IgD-negative memory B cell (primary cell): ENCODE data around the gene CCS. TPM values are rescaled to one million over a fixed set of nuclear protein-coding genes. Genes with fewer than 3 reads are reported as not detected.
"Not testable (repeated sequence)": the region's sequence is repeated elsewhere in the genome, so short reads cannot be mapped to it uniquely, and the experiment has no call there.

ENCODE experiments used
- H3K27ac Mint-ChIP-seq, 3 donors: one replicate each; pipeline ENCODE4 v1.8.0; 2020 to 2022; ENCODE audit warnings: mild to moderate bottlenecking in 3 of 3, mixed read lengths in 3 of 3, moderate library complexity in 1 of 3
- H3K27me3 Mint-ChIP-seq: one replicate; pipeline ENCODE4 v1.8.0; 2021; ENCODE audit warnings: mixed read lengths
- H3K36me3 Mint-ChIP-seq: one replicate; pipeline ENCODE4 v1.8.0; 2020; ENCODE audit warnings: mild to moderate bottlenecking, mixed read lengths
- H3K4me1 Mint-ChIP-seq, 3 donors: one replicate each; pipeline ENCODE4 v1.8.0; 2020 to 2022; ENCODE audit warnings: mixed read lengths in 3 of 3, mild to moderate bottlenecking in 1 of 3
- H3K4me3 Mint-ChIP-seq, 4 donors: one replicate each; pipeline ENCODE4 v1.8.0; 2020 to 2022; ENCODE audit warnings: mild to moderate bottlenecking in 4 of 4, mixed read lengths in 4 of 4, moderate library complexity in 3 of 4
- H3K9me3 Mint-ChIP-seq, 3 donors: one replicate each; pipeline ENCODE4 v1.8.0; 2020 to 2021; ENCODE audit warnings: mixed read lengths in 3 of 3, mild to moderate bottlenecking in 1 of 3
- polyA plus RNA-seq: library from polyadenylated mRNA; unstranded; fragments of 300-500 nt; fragmentation: Illumina TruSeq; gene quantifications from one replicate; pipeline ENCODE4 v1.2.3, GENCODE V29; 2021

CCS gene, protein sequence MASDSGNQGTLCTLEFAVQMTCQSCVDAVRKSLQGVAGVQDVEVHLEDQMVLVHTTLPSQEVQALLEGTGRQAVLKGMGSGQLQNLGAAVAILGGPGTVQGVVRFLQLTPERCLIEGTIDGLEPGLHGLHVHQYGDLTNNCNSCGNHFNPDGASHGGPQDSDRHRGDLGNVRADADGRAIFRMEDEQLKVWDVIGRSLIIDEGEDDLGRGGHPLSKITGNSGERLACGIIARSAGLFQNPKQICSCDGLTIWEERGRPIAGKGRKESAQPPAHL
- polyA plus RNA-seq: 74.7 TPM

DNA sequence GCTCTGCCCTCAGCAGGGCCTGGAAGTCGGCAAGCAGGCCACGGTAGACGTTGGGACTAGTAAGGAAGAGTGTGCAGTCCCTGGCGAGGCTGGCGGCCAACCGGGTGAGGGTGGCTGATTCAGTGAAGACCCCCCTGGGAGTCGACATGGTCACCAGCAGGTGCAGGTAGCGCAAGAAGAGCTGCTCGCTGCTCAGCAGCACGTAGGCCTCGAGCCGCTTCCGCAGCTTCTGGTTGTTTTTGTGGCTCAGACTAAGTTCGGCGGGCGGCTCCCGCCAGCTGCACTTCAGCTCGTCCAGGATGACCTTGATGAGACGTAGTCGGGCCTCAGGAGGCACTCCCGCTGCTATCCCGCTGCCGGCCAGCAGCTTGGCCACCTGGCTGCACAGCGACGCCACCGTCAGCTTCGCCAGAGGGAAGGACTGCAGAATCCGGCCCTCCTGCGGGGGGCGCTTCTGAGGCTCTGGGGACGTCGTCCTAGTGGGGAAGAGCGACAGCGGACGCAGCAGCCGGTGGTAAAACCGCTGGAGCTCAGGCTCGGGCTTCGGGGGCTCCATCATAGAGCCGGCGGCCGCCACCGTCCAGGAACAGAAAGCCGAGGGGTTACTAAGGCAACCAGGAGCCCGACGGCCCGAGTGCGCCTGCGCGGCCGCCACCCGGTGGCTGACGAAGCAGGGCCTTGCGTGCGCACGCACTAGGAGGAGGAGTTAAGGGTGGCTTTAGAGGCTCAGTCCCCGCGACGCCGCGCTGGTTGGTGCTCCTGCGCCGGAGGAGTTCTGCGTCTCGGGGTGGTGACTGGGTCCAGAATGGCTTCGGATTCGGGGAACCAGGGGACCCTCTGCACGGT lies at the start of gene CCS, which contains the start of gene CCDC87:
CCS (plus strand) TSS at position 729 of the 846 bp plus-strand sequence; CDS start at position 806, 77 bp downstream.
CCDC87 (minus strand) TSS at position 607 of the 846 bp plus-strand sequence; CDS start at position 559, 48 bp downstream.
- H3K27ac Mint-ChIP-seq: peak within 1 kb of the TSS; percentile 91 to 100 (median 98)
- H3K4me1 Mint-ChIP-seq: peaks cover 16 to 26% (median 25%) of the 10 kb centered on the region in 3 donors
- H3K9me3 Mint-ChIP-seq: no peaks in the 10 kb centered on the region
- H3K27me3 Mint-ChIP-seq: no peaks in the 10 kb centered on the region
- H3K4me3 Mint-ChIP-seq: peak within 1 kb of the TSS; percentile 95 to 100 (median 100)
- peaks cover 2% of the 10 kb centered on the region for H3K36me3 Mint-ChIP-seq

DNA sequence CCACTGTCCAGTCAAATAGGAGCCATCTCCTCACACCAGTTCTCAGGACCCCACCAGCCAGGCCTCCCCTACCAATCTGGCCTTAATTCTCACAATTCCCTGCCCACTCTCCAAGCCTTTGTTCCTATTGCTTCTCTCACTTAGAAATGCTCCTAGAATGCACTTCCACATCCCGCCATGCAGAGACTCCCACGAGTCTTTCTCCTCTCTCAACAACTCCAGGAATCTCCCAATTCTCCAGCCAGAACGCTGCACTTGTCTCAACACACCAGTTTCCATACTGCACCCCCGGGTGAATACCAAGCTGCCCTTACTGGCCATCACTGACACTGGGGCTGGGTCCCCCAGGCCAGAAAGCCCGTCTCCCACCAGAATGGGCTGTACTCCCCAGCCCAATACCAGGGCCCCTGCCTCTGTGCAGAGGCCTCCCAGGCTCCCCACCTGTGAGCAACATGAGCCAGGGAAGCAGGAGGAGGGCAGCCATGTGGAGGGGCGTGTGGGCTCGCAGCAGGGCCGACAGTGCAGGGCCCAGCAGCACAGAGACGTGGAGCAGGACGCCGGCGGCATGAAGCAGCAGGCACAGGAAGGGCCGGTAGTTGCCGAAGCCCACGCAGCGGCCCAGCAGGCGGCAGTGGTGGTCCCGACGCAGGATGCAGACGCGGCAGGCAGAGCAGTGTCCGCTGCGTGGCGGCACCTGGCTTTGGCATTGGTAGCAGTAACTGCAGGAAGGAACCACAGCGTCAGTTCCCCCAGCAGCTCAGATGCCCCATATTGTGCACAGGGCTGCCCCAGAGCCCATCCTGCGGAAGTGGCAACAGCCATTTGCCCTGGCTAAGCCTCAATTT lies 49.5 kb upstream of the CCS start:
- Mint-ChIP-seq H3K4me1 (peaks cover 24 to 29% (median 24%) of the 10 kb centered on the region in 3 donors), H3K9me3 (no peaks in the 10 kb centered on the region), H3K36me3 (peaks cover 6% of the 10 kb centered on the region), H3K4me3 (peak overlapping the region; percentile 59 to 92 (median 88)), H3K27me3 (no peaks in the 10 kb centered on the region), H3K27ac (peak overlapping the region; percentile 89 to 95 (median 93))

DNA sequence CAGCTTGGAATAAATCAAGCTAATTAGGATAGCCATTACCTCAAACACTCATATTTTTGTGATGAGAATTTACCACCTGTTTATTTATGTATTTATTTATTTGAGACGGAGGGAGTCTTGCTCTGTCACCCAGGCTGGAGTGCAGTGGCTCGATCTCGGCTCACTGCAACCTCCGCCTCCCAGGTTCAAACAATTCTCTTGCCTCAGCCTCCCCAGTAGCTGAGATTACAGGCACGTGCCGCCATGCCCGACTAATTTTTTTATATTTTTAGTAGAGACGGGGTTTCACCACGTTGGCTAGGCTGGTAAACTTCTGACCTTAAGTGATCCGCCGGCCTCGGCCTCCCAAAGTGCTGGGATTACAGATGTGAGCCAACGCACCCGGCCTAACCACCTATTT lies 48.0 kb upstream of the CCS start:
- Mint-ChIP-seq H3K27ac (peak overlapping the region; percentile 48 to 95 (median 65)), H3K4me1 (peaks cover 24 to 29% (median 28%) of the 10 kb centered on the region in 3 donors), H3K4me3 (peak overlapping the region; percentile 84 to 97 (median 94))
- H3K27me3 Mint-ChIP-seq, H3K36me3 Mint-ChIP-seq, H3K9me3 Mint-ChIP-seq: not testable (repeated sequence)

DNA sequence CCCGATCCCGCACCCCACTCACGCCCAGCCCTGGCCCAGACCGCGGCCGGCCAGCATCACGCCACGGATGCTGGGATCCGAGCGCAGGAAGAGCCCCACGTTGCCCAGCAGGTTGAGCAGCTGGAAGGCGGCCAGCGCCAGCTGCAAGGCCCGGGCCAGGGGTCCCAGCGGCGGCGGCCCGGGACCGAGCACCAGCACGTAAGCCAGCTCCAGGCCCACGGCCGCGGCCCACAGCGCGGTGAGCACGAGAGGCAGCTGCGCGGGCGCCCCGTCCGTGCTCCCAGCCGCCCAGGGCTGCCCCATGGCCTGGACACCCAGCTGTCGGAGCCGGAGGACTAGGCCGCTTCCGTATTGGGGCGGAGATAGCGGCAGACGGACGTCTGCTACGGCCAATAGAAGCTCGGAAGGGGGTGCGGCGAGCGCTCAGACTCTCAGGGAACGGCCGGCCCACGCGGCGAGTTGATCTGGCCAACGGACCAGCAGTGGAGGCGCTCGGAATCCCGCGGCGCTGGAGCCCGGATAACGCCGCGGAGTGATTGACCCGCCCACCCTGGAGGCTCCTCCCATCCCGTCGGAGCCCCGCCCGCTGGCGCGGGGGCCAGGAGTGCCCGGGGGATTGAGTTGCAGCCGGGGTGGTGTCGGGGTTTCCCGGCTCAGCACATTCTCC lies 47.2 kb upstream of the CCS start, which contains the start of gene ZDHHC24:
ZDHHC24 (minus strand) TSS at position 348 of the 667 bp plus-strand sequence; CDS start at position 303, 45 bp downstream.
- peaks cover 4% of the 10 kb centered on the region for H3K36me3 Mint-ChIP-seq
- H3K9me3 Mint-ChIP-seq: no peaks in the 10 kb centered on the region
- H3K27ac Mint-ChIP-seq: peak within 1 kb of the TSS; percentile 61 to 95 (median 86)
- no peaks in the 10 kb centered on the region for H3K27me3 Mint-ChIP-seq
- H3K4me3 Mint-ChIP-seq: peak within 1 kb of the TSS; percentile 84 to 97 (median 94)
- peaks cover 24 to 28% (median 28%) of the 10 kb centered on the region in 3 donors for H3K4me1 Mint-ChIP-seq

DNA sequence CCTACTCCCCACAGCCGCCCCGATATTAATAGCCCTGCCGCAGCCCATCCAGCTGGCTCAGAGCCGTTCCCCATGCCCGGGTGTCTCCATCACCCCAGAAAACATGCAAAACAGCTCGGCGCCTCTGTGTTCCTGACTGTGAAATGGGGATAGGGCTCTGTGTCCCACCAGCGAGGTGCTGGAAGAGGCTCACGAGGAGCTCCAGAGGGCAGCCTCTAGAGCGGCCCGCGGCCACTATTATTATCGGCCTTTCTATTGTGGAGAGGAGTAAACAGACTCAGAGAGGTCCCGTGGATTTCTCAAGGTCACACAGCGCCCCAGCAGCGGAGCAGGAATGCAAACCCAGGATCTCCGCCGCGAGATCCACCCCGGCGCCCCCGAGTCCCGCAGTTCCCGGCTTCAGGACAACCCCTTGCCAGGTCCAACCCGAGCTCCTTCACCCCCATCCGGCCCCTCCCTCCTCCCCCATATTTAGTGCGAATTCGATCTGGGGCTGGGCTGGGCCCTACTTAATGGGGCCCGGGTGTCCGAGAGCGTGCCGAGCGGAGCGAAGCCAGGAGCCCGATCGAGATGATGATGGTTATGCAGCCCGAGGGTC lies 46.5 kb upstream of the CCS start, which contains the start of gene ACTN3:
ACTN3 (plus strand) TSS at position 536 of the 598 bp plus-strand sequence; CDS start at position 571, 35 bp downstream.
- Mint-ChIP-seq H3K9me3 (no peaks in the 10 kb centered on the region), H3K27ac (peak within 1 kb of the TSS; percentile 61 to 95 (median 86)), H3K4me1 (peaks cover 24 to 28% (median 28%) of the 10 kb centered on the region in 3 donors), H3K27me3 (no peaks in the 10 kb centered on the region), H3K4me3 (peak within 1 kb of the TSS; percentile 84 to 94 (median 92)), H3K36me3 (peaks cover 4% of the 10 kb centered on the region)

DNA sequence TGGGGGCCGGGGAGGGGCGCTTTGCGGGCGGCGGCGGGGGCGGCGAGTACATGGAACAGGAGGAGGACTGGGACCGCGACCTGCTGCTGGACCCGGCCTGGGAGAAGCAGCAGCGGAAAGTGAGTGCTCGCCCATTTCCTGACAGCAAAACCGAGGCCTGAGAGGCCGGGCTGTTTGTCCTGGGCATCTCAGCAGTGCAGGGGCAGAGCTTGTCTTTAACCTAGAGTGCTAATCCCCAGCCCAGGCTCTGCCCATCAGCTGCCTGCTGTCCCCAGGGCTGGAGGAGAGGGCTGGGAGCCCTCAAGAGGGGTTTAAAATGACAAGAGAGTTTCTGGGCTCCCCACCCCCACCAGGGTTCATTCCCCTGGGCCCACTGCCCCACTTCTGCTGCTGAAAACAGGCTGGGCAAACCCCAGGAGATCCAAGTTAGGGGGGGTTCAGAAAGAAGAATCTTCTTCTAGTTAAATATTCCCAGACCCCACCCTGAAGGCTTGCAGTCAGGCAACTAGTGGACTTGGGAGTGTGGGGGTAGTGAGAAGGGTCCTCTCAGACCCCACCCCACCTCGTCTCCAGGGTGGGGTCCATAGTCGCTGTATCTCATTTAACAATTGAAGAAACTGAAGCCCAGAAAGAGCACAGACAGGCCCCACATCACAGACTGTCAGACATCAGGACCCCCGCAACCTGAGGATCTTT lies 45.9 kb upstream of the CCS start:
- H3K27me3 Mint-ChIP-seq: no peaks in the 10 kb centered on the region
- H3K4me1 Mint-ChIP-seq: peaks cover 24 to 27% (median 25%) of the 10 kb centered on the region in 3 donors
- peak overlapping the region in 2 of 3 donors; percentile 61 to 95 for H3K27ac Mint-ChIP-seq
- no peaks in the 10 kb centered on the region for H3K9me3 Mint-ChIP-seq
- peaks cover 4% of the 10 kb centered on the region for H3K36me3 Mint-ChIP-seq
- H3K4me3 Mint-ChIP-seq: peak overlapping the region; percentile 84 to 94 (median 92)

DNA sequence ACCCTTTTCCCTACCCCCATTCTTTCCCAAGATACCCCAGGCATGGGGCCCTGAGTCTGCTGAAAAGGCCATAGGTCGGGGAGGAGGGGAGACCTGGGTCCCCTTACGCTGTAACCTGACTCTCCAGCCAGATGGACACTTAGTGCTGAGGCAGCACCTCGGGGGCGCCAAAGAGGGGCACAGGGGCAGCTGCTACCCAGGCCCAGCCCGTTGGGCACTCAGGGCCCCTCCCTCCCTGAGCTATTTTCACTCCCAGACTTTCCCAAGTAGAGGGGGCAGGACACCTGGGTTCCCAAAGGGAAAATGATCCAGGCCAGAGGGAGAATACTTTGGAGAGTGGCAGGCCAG lies 45.3 kb upstream of the CCS start:
- H3K9me3 Mint-ChIP-seq: no peaks in the 10 kb centered on the region
- peak overlapping the region in 3 of 4 donors; percentile 9 to 93 (median 58) for H3K4me3 Mint-ChIP-seq
- no peak overlapping the region for H3K27ac Mint-ChIP-seq
- peaks cover 4% of the 10 kb centered on the region for H3K36me3 Mint-ChIP-seq
- H3K27me3 Mint-ChIP-seq: no peaks in the 10 kb centered on the region
- H3K4me1 Mint-ChIP-seq: peaks cover 19 to 23% (median 23%) of the 10 kb centered on the region in 3 donors

DNA sequence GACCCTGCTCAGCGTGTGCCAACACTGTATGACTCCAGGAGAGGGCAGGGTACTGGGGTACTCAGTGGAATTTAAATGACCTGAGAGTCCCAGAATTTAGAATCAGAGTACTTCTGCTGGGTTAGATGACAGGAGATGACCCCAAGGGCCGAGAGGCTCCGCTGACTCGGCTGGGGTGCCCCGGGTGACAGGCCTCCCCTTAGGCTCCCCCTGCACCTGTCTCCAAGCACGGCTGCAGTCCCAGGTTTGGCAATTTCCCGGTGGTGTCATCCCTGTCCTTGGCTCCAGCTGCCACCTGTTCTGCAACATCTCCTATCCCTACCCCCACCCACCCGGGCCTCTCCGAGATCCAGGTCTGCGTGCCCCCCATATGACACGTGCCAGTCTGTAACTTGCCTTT lies 44.9 kb upstream of the CCS start:
- H3K4me3 Mint-ChIP-seq: peak overlapping the region in 3 of 4 donors; percentile 9 to 78 (median 58)
- peaks cover 4% of the 10 kb centered on the region for H3K36me3 Mint-ChIP-seq
- H3K4me1 Mint-ChIP-seq: peaks cover 19 to 22% (median 19%) of the 10 kb centered on the region in 3 donors
- H3K27me3 Mint-ChIP-seq: no peaks in the 10 kb centered on the region
- no peak overlapping the region for H3K27ac Mint-ChIP-seq
- H3K9me3 Mint-ChIP-seq: no peaks in the 10 kb centered on the region

DNA sequence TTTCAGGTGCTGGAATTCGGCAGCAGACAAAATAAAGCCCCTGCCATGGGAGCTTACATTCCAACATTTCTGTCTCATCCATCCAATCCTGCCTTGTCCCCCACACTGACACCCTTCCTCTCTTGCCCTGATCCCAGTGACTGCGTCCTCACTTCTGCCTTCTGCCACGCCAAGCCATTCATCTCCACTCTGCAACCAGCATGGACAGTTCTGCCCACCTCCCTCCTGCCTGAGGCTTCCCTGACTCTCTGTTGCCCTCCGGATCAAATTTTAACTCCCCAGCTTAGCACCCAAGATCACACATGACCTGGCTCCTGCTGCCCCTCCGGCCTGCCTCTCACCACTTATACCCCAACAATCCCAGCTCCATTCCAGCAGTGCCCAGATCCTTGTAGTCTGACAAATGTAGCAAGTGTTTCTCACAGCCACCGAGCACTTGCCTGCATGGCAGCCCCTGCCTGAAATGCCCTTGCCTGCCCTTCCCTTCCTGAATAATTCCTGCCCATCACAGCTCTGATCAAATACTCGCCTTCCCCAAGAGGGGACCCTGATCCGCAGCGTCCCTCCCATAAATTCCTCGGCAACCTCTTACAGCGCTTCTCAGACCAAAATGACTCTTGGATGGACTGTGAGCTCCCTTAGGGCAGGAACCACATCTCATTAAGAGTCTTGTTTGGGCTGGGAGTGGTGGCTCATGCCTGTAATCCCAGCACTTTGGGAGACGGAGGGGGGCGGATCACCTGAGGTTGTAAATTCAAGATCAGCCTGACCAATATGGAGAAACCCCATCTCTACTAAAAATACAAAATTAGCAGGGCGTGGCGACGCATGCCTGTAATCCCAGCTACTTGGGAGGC lies 44.0 kb upstream of the CCS start:
- Mint-ChIP-seq H3K27me3 (no peaks in the 10 kb centered on the region), H3K4me1 (peaks cover 10 to 14% (median 10%) of the 10 kb centered on the region in 3 donors), H3K9me3 (no peaks in the 10 kb centered on the region), H3K36me3 (peaks cover 4% of the 10 kb centered on the region), H3K4me3 (peak overlapping the region in 3 of 4 donors; percentile 31 to 67 (median 58)), H3K27ac (peak overlapping the region in 1 of 3 donors; percentile 8)

DNA sequence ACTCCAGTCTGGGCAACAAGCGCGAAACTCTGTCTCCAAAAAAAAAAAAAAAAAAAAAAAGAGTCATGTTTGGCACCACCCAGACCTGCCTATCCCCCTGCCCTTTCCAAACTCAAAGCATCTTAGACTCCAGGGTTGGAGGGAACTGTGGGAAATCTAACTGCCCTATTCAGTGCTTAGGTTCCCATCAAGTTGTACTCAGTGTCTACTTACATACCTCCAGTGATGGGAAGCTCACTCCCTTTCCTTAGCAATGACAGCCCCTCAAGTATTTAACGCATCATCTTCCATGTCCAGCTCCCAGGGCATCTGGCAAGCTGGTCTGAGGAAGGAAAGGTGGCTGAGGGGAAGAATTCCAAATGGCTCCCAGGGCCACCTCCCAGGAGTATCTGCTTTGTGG lies 43.3 kb upstream of the CCS start:
- Mint-ChIP-seq H3K27ac (peak overlapping the region in 1 of 3 donors; percentile 6), H3K9me3 (no peaks in the 10 kb centered on the region), H3K4me3 (peak overlapping the region in 1 of 4 donors; percentile 49), H3K4me1 (peaks cover 5 to 11% (median 5%) of the 10 kb centered on the region in 3 donors), H3K36me3 (peaks cover 2% of the 10 kb centered on the region), H3K27me3 (no peaks in the 10 kb centered on the region)

DNA sequence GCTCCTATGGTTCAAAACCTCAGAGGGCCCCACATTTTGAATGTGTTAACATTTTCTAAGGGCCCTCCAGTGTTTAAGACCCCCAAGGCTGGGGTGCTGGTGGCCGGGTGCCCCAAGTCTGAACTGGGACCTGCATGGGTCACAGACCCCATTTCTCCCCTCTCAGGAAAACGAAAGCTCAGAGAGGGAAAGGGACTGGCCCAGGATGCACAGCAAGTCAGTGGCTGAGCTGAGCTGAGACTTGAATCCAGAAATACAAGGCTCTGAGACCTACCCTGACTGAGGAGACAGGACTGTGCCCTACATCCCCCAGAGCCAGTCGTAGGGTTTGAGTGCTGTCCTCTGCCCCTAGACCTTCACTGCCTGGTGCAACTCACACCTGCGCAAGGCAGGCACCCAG lies 42.1 kb upstream of the CCS start:
- Mint-ChIP-seq H3K4me1 (peaks cover 0 to 8% (median 0%) of the 10 kb centered on the region in 3 donors), H3K27ac (no peak overlapping the region), H3K27me3 (no peaks in the 10 kb centered on the region), H3K36me3 (peaks cover 3% of the 10 kb centered on the region), H3K4me3 (no peak overlapping the region), H3K9me3 (no peaks in the 10 kb centered on the region)

DNA sequence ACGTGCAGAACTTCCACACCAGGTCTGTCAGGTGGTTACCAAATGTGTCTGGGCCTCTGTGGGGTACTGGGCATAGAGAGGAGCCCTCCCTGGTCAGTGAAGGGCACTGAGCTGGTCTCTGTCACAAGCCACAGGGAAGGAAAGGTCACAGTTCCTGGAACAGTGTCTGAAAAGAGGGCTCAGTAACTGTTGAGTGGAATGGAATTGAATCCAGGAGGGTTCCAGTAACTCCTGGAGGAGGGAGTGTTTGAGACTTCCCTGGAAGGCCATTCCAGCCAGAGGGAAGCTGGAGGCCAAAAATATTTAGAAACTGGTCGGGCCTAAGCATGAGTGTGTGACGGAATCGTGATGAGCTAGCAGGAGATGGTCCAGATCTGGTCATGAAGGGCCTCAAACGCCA lies 38.4 kb upstream of the CCS start:
- Mint-ChIP-seq H3K27me3 (peaks cover 6% of the 10 kb centered on the region), H3K36me3 (peaks cover 3% of the 10 kb centered on the region), H3K4me3 (no peak overlapping the region), H3K27ac (no peak overlapping the region), H3K9me3 (no peaks in the 10 kb centered on the region), H3K4me1 (peaks cover 0 to 3% (median 0%) of the 10 kb centered on the region in 3 donors)
